Activated CD4-positive, alpha-beta T cell treated with anti-CD3 and anti-CD28 coated beads, Interleukin-2, amount 50 U/mL, for 16 hours (primary cell): Measurements from ENCODE around the gene ERICH4.
"Not testable (repeated sequence)": the region's sequence is repeated elsewhere in the genome, so short reads cannot be mapped to it uniquely, and the experiment has no call there.

Source experiments
- DNase-seq: peaks from one replicate; pipeline ENCODE4 v3.0.0-alpha.2; 2020

ERICH4 gene

GRCh38 chr19:41479757-41480191, 36.8 kb downstream of the ERICH4 start:
- no peak for DNase-seq

- DNase-seq = no peak
These were observed 37.4 kb downstream of the ERICH4 start for GRCh38 chr19:41480336-41480735.

- DNase-seq = no peak
These were observed 41.9 kb downstream of the ERICH4 start for GRCh38 chr19:41484822-41485221.

GRCh38 chr19:41486953-41487352, 44.0 kb downstream of the ERICH4 start:
- DNase-seq = not testable (repeated sequence)

- no peak for DNase-seq
These were observed 49.9 kb downstream of the ERICH4 start for GRCh38 chr19:41492843-41493242.
